KBM-7 (cell line): ENCODE results near the gene TBC1D4.
A peak's percentile ranks its signal among the peaks of the same experiment; 100 is the strongest.

Experiments
- DNase-seq: peaks from one replicate; pipeline ENCODE4 v3.0.0-alpha.2; 2015
- in situ Hi-C: fragments of 300-500 bp; cut with MboI; formaldehyde crosslinking; loops from 2 replicates; pipeline ENCODE4 v1.14.3; 2020; ENCODE audit warnings: low sequenced_read_pairs, low pct_unique_long_range_greater_than_20kb, mixed read lengths

TBC1D4 gene

GRCh38 chr13:75482070-75482819 lies at the start of gene TBC1D4:
Gene TBC1D4, minus strand, starts transcription at chr13:75482169. Its CDS starts 402 bp downstream, at chr13:75481767.
- DNase-seq = peak; percentile 98
- in situ Hi-C loops = no loop called here

GRCh38 chr13:75530549-75530961 lies 48.6 kb upstream of the TBC1D4 start:
- DNase-seq = no peak

GRCh38 chr13:75521956-75522355 lies 40.0 kb upstream of the TBC1D4 start:
- DNase-seq = no peak
- in situ Hi-C loops = no loop called here

More at GRCh38 chr13:75530549-75530961, 48.6 kb upstream of the TBC1D4 start:
- in situ Hi-C loops = no loop called here

DNA sequence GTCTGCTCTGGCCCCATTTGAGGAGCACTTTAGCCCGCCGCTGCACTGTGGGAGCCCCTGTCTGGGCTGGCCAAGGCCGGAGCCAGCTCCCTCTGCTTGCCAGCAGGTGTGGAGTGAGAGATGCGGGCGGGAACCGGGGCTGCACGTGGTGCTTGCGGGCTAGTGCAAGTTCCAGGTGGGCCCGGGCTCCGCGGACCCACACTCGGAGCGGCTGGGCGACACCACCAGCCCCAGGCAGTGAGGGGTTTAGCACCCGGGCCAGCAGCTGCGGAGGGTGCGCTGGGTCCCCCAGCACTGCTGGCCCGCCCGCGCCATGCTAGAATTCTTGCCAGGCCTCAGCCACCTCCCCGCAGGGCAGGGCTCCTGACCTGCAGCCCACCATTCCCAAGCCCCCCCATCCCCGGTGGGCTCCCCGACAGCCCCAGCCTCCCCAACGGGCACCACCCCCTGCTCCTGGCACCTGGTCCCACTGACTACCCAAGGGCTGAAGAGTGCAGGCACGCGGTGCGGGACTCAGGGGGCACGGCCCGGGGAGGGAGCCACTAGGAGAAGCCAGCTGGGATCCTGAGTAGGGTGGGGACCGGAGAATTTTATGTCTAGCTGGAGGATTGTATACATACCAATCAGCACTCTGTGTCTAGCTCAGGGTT lies 36.6 kb upstream of the TBC1D4 start:
- DNase-seq = no peak
- in situ Hi-C loops = no loop called here

- DNase-seq = peak; percentile 28
- in situ Hi-C loops = no loop called here
Observed at GRCh38 chr13:75514080-75514995, 32.4 kb upstream of the TBC1D4 start.

DNA sequence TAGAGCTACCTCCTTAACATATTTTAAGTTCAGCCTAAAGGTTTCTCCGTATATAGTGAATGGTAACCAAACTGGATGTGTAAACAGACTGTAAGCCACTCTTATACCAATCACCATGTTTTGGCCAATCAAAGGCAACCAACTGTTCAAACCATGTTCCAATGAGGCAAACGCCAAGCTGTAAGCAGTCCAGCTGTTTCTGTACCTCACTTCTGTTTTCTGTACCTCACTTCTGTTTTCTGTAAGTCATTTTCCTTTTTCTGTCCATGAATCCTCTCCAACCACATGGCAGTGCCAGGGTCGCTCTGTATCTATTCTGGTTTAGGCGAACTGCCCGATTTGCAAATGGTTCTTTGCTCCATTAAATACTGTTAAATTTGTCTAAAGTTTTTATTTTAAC lies 31.3 kb upstream of the TBC1D4 start:
- DNase-seq = no peak
- in situ Hi-C loops = no loop called here

DNA sequence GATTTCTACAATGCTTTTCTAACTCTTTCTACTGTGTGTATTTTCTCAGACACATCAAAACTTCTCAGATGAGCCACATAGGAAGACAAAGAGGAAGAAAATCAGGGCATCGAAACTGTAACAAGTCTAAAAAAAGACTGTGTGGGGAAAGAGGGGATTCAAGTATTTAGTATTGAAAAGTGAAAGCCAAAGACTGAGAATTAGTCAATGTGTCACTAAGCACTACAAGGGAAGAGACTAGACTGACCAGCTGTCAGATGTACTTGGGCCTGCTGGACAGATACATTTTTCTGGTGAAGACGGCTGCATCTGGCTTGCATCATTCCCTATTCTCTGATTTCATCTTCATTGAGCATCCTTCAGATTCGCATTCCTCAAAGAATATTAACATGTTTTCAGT lies 30.3 kb upstream of the TBC1D4 start:
- DNase-seq = no peak
- in situ Hi-C loops = no loop called here

DNA sequence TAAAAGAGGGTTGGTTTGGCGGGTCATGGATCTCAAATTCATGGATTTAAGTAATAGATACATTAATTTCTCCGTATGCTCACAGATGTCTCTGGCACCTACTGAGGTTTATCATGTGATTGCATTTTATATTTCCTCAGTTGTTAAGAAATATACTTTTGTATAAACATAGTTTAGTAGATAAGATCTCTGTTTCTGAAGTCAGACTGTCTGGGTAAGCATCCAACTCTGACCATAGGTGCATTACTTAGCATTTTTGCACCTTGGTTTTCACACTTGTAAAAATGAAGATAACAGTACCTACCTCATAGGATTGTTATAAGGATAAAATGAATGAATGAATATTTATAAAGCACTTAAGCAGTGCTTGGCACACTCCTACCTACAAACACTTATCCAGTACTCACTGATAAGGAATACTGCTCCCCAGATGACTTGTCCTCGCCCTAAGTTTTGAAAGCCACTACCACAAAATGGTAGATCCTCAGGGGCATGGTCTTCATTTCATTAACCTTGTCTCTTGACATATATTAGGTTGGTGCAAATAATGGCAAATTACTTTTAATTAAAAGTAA lies 29.2 kb upstream of the TBC1D4 start:
- no peak for DNase-seq
- in situ Hi-C loops = no loop called here

DNA sequence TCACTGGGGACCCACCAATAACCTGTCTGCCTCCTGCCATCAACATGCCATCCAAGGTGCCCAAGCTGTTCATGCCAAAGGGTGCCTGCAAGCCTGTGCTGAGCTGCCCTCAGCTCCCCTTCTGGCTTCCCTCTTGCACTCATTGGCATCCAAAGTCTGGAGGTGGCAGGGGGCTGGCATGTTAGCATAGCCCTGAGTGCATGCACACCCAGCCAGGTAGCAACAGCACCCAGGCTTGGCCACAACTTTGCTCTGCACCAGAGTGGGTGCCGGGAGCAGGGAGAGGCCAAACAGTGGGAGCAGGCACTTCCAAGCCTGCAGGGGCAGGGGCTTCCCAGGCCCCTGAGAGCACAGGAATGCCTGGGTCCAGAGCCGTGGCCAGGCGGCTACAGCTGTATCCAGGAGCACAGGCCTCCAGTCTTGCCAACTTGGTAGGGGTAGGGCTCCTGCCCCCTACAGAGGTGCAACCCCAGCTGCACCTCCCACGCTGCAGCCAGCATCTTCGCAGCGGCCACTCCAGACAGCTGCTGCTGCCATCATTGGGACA lies 26.1 kb upstream of the TBC1D4 start:
- no peak for DNase-seq
- in situ Hi-C loops = no loop called here

DNA sequence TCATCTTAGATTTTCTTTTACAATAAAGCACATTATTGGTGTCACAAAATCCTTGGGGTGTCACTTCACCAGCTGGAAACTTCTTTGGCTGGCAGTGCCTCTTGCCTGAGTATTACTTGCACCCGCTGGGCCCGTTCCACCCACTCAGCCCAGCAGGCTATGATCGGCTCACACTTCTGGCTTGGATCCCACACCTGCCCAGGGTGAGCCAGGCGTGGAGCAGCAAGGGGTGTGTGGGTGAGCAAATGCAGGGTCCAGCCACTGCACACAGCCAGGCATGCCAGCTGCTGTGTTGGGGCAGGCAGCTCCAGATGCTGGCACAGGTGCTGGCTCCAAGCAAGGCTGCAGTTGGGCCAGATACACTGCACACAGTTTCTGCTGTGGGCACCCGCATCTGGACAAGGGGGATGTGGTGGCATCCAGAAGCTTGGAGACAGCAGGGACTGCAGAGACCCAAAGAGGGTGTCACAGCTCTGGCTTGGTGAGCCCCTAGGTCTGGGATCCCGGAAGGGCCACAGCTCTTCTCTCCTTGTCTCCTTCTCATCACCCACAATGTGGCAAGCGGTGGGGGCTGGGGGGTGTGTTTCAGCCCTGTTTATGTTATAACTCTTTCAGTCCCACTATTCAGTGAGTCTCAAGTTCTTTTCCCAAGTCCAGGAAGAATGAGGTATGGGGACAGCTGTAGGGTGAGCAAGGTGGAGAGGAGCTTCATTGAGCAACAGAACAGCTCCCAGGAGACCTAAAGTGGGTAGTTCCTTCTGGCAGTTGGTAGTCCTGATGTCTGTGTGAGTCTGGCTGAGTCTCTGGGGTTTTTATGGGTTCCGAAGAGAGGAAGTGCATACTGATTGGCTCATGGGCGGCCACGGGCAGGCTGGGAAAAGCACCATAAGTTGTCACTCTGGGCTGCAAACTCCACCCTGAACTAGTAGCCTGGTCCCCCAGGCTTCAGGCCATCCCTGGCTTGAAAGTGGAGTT lies 25.3 kb upstream of the TBC1D4 start:
- DNase-seq = peak; percentile 73
- in situ Hi-C loops = no loop called here

DNA sequence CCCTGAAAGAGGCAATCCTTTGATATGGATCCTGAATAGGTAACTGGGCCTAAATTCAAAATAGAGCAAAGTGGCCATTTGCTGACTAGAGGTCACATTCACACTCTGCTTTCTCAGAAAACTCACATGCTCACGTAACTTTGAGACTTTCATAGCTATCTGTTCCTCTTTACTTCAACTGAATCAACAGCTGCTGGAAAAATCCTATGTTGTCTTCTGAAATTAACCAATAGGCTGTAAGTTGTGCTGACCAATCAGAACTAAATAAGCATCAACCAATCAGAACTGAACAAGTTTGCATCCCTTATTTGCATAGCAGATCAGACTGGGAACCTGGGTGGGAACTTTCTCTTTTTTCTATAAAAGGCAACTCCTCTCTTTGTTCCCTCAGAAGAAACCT lies 24.0 kb upstream of the TBC1D4 start:
- in situ Hi-C loops = no loop called here
- peak; percentile 25 for DNase-seq

DNA sequence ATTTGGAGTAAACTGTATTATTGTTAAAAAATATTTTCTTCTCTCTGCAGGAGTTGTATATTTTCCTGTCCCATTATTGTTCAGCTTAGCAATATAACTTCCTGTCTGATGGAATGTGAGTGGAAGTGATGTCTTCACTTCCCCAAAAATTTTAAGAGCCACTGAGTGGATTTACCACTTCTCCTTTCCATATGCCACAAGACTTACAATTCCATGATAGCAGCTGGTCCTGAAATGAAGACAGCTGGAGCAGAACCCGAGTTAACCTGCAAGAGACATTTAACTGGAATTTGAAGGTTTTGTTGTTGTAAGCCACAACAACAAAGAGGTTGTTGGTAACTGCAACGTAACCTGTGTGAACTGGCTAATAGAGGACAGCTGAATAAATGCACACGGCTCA lies 23.4 kb upstream of the TBC1D4 start:
- peak; percentile 92 for DNase-seq
- in situ Hi-C loops = no loop called here

DNA sequence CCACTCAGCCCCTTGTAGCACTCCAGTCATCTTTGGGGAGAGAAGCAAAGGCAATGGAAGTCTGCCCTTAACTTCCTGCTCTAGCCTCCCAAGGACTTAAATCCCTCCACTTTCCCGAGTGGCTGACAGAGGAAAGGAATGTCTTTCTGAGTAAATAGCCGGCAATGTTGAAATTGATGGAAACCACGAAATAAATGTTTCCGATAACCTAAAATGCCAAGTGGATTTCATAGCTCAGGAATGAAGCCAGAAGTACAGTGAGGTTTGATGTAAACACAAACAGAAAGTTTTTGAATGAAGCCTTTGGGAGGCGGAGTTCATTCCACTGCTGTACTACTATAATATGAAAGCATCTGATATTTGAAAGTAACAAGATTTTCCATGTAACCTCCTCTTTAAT lies 14.0 kb upstream of the TBC1D4 start:
- DNase-seq = no peak
- in situ Hi-C loops = no loop called here

- in situ Hi-C loops = no loop called here
- DNase-seq = no peak
Observed at GRCh38 chr13:75494491-75494890, 12.5 kb upstream of the TBC1D4 start.

GRCh38 chr13:75493156-75493555 lies 11.2 kb upstream of the TBC1D4 start:
- in situ Hi-C loops = no loop called here
- DNase-seq = no peak

DNA sequence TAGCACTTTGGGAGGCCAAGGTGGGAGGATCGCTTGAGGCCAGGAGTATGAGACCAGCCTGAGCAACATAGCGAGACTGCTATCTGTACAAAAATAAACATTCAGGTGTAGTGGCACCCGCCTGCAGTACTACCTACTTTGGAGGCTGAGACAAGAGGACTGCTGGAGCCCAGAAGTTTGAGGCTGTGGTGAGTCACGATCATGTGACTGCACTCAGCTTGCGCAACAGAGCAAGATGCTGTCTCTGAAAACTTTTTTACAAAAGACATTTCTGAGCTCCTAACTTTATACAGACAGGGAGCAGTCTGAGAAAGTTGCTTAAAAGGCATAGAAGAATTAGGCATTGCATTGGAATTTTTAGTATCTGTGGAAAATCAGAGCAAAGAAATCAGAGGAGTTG lies 10.4 kb upstream of the TBC1D4 start:
- DNase-seq = no peak
- in situ Hi-C loops = no loop called here

- in situ Hi-C loops = no loop called here
- DNase-seq = no peak
Observed at GRCh38 chr13:75491376-75491775, 9.4 kb upstream of the TBC1D4 start.
